ENCODE data around the gene ZDHHC8.

DNA sequence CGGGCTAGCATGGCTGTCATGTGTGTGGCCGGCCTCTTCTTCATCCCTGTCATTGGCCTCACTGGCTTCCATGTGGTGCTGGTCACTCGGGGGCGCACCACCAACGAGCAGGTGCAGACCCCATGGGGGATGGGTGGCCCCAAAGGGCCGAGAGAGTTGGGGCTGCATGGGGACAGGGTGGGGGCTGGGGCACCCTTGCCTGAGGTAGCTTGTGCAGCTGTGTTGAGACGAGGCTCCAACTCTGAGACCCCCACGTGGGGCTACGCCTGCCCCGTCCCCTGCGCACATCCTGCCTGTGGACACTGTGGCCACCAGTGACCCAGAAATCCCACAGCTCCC lies 8.5 kb downstream of the ZDHHC8 start:
- TF ChIP-seq, protein P1, sequence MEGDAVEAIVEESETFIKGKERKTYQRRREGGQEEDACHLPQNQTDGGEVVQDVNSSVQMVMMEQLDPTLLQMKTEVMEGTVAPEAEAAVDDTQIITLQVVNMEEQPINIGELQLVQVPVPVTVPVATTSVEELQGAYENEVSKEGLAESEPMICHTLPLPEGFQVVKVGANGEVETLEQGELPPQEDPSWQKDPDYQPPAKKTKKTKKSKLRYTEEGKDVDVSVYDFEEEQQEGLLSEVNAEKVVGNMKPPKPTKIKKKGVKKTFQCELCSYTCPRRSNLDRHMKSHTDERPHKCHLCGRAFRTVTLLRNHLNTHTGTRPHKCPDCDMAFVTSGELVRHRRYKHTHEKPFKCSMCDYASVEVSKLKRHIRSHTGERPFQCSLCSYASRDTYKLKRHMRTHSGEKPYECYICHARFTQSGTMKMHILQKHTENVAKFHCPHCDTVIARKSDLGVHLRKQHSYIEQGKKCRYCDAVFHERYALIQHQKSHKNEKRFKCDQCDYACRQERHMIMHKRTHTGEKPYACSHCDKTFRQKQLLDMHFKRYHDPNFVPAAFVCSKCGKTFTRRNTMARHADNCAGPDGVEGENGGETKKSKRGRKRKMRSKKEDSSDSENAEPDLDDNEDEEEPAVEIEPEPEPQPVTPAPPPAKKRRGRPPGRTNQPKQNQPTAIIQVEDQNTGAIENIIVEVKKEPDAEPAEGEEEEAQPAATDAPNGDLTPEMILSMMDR (IDR thresholded peaks at IDR 0.05) = no peak
- TF ChIP-seq POLR2A (IDR thresholded peaks at IDR 0.05) = no peak
- no peak for TF ChIP-seq POLR2AphosphoS5 (IDR thresholded peaks at IDR 0.05)
